Measurements from ENCODE around the gene ART4. TPM values are rescaled to one million over a fixed set of nuclear protein-coding genes. Genes with fewer than 3 reads are reported as not detected.

Gene ART4
- total RNA-seq, 1 experiment from 2014 or later = not detected

GRCh38 chr12:14846042-14846587 lies 2.8 kb upstream of the ART4 start:
- DNase-seq = no peak
- no peak for TF ChIP-seq CTCF (IDR thresholded peaks at IDR 0.05; ENCODE audit: unreplicated experiment)
- no peaks in the 10 kb centered on the region for H3K9me3 Mint-ChIP-seq (ENCODE audit: low read depth, unreplicated experiment)

GRCh38 chr12:14845350-14845750 lies 2.0 kb upstream of the ART4 start:
- intact Hi-C loops (cut with micrococcal nuclease; ENCODE audit: unreplicated experiment) = loop anchor here (1.0 to 10.0 kb wide), 5 partner anchors 34 to 309 kb away; partner anchors contain the start of gene MGP
- no peaks in the 10 kb centered on the region for H3K36me3 Mint-ChIP-seq (ENCODE audit: insufficient read depth, unreplicated experiment)
- no peaks in the 10 kb centered on the region for H3K27me3 Mint-ChIP-seq (ENCODE audit: unreplicated experiment)
- peak overlapping the region; percentile 12 for H3K27ac Mint-ChIP-seq (ENCODE audit: unreplicated experiment)
- peak; percentile 50 for DNase-seq
- no peak overlapping the region for H3K4me3 Mint-ChIP-seq (ENCODE audit: low read depth, unreplicated experiment)
- H3K9me3 Mint-ChIP-seq (ENCODE audit: low read depth, unreplicated experiment) = no peaks in the 10 kb centered on the region
- TF ChIP-seq CTCF (IDR thresholded peaks at IDR 0.05; ENCODE audit: unreplicated experiment) = peak; percentile 50
- peaks cover 19% of the 10 kb centered on the region for H3K4me1 Mint-ChIP-seq (ENCODE audit: low read depth, unreplicated experiment)
- BruUV-seq (replicated peaks) = no TSS peak
- CTCF ChIA-PET = interaction anchor here (1.0 kb wide), 2 partner anchors 150 to 376 kb away, joined by 3 to 5 read pairs; partner anchors contain the start of gene RERG

More at GRCh38 chr12:14846042-14846587, 2.8 kb upstream of the ART4 start:
- Mint-ChIP-seq H3K4me3 (ENCODE audit: low read depth, unreplicated experiment) (no peak overlapping the region), H3K27me3 (ENCODE audit: unreplicated experiment) (no peaks in the 10 kb centered on the region), H3K27ac (ENCODE audit: unreplicated experiment) (no peak overlapping the region), H3K4me1 (ENCODE audit: low read depth, unreplicated experiment) (peaks cover 14% of the 10 kb centered on the region), H3K36me3 (ENCODE audit: insufficient read depth, unreplicated experiment) (no peaks in the 10 kb centered on the region)
- CTCF ChIA-PET = interaction anchor here (0.6 to 1.0 kb wide), 3 partner anchors 146 to 375 kb away, joined by 3 to 5 read pairs (median 4); partner anchors contain the start of gene RERG
- intact Hi-C loops (cut with micrococcal nuclease; ENCODE audit: unreplicated experiment) = loop anchor here (5.0 to 10.0 kb wide), 3 partner anchors 41 to 309 kb away; partner anchors contain the start of gene MGP
- BruUV-seq (replicated peaks) = no TSS peak

- Mint-ChIP-seq H3K27me3 (ENCODE audit: unreplicated experiment) (no peaks in the 10 kb centered on the region), H3K27ac (ENCODE audit: unreplicated experiment) (no peak overlapping the region), H3K36me3 (ENCODE audit: insufficient read depth, unreplicated experiment) (no peaks in the 10 kb centered on the region), H3K4me1 (ENCODE audit: low read depth, unreplicated experiment) (peaks cover 13% of the 10 kb centered on the region), H3K4me3 (ENCODE audit: low read depth, unreplicated experiment) (no peak overlapping the region), H3K9me3 (ENCODE audit: low read depth, unreplicated experiment) (no peaks in the 10 kb centered on the region)
- no peak for DNase-seq
- BruUV-seq (replicated peaks) = no TSS peak
- TF ChIP-seq CTCF (IDR thresholded peaks at IDR 0.05; ENCODE audit: unreplicated experiment) = no peak
- CTCF ChIA-PET = no interaction called here
- intact Hi-C loops (cut with micrococcal nuclease; ENCODE audit: unreplicated experiment) = loop anchor here (10.0 kb wide), 1 partner anchor 310 kb away; no protein-coding TSS in a partner anchor
Measured at GRCh38 chr12:14844401-14844800, 1.1 kb upstream of the ART4 start.

GRCh38 chr12:14842315-14842714 lies 1.0 kb downstream of the ART4 start:
- intact Hi-C loops (cut with micrococcal nuclease; ENCODE audit: unreplicated experiment) = loop anchor here (10.0 kb wide), 1 partner anchor 312 kb away; no protein-coding TSS in a partner anchor
- Mint-ChIP-seq H3K27ac (ENCODE audit: unreplicated experiment) (no peak overlapping the region), H3K9me3 (ENCODE audit: low read depth, unreplicated experiment) (no peaks in the 10 kb centered on the region), H3K4me3 (ENCODE audit: low read depth, unreplicated experiment) (no peak overlapping the region), H3K36me3 (ENCODE audit: insufficient read depth, unreplicated experiment) (no peaks in the 10 kb centered on the region), H3K27me3 (ENCODE audit: unreplicated experiment) (no peaks in the 10 kb centered on the region), H3K4me1 (ENCODE audit: low read depth, unreplicated experiment) (peaks cover 12% of the 10 kb centered on the region)
- TF ChIP-seq CTCF (IDR thresholded peaks at IDR 0.05; ENCODE audit: unreplicated experiment) = no peak
- no TSS peak for BruUV-seq (replicated peaks)
- DNase-seq = no peak
- CTCF ChIA-PET = no interaction called here

All from Calu3 (cell line).